Stimulated activated CD4-positive, alpha-beta T cell treated with anti-CD3 and anti-CD28 coated beads, Interleukin-4, amount 100 ng/mL, for 4 hours (primary cell): ENCODE data around the gene HOTAIR.

Experiments
- DNase-seq, 2 experiments: peaks; one replicate each; pipeline ENCODE4 v3.0.0-alpha.2; 2020

The HOTAIR gene

DNA sequence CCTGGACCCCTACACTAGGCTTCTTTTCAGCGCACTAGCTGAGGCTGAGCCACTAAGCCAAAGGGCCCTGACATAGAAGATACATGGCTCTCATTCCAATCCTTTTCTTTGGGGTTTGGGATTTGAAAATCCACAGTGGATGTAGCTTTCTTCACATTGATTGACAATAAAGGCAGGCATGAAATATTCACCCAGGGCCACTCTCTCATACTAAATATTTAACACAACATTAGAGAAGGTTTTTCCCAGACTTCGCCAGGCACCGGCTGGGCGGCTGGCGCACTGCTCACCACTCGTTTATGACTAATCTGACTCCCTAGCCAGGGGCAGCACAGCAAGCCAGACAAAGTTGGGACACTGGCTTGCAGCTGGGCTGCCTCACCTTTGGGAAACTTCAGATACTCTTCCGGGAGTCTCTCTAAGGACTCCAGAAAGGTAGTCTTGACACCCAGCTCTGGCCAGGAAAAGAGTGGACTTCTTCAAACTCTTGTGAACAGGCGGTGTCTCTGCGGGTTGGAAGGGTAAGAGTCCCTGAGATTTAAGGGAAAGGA is 2.5 kb downstream of the HOTAIR start:
- no peak for DNase-seq

DNA sequence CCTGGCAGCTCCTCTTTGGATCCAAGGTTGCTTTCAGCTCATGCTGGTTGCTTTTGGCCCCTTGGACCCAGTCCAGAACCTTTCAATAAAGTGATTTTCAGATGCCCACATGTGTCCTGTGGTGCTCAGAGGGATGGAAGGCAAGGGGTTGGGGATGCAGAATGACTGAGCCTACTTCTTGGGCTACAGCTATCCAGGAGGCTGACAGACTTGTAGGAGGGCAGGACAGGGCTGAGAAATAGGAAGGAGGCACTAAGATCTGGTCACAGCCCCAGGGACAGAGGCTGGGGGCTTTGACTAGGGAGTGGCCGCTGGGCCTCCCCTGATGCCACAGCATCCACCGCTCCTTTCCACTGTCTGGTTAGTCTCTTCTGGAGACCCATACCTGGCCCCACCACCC is 3.1 kb downstream of the HOTAIR start:
- DNase-seq: no peak

DNA sequence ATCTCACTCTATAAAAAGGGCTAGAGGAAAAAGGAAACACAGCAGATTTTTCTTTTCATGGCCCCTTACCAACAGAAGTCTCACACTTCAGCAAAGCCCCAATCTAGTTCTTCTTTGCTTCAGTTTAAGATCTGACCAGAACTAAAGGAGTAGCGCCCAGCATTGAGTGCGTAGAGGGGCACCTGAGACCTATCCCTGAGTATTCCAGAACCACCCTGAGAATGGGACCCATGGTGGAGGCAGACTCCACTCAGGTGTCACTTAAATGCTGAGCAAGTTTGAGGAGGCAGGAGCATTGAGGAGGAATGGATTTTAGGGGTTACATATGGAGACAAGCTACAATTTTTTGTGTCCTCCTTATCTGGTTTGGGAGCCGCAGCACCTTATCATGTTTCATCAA is 3.6 kb downstream of the HOTAIR start:
- no peak for DNase-seq

DNA sequence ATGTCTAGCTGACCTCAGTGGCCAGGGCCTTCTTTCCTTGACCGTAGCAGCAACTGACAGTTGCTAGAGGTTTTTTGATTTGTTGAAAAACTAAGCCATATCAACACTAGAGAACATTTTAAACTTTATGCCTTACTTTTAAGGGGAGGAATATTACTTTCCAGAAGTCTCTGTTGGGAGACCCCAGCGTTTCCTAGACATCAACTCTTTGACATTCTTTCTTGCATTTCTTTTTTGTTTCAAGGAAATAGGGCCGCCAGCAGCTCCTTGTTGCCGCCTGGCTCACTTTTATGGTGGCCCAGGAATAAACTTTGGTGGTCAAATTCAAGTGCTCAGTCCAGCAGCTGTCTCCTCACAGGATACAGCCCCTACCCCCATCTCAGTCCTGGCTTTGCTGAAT is 4.3 kb downstream of the HOTAIR start:
- no peak for DNase-seq

DNA sequence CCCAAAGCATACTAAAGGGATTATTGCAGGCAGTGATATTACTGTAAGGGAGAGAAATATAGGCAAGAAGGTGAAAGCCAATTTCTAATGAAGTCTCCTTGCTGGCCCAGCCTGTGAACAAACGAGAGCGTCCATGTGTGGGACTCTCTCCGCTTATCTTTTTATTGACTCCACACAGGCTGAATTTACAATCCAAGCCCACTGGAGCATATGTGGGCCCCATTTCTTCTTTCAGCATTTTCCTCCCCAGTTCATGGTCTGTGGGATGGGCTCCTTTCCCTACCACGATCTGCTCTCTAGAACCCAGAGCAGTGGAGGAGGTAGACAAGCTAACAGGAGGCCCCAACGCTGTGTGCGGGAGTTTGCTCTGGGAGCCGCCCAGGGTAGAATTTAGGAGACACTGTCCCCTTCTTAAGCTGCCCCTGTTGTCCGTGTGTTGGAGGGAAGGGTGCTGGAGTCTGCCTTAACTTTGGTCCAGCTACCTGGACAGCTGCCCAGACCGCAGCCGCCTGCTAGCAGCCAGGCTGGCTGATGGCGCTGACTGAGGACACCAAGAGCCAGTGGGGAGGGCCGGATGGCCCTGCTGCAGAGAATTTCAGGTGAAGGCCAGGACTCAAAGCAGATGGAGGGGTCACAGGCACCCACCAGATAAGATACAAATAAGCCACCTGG is 5.0 kb downstream of the HOTAIR start:
- DNase-seq: no peak

DNA sequence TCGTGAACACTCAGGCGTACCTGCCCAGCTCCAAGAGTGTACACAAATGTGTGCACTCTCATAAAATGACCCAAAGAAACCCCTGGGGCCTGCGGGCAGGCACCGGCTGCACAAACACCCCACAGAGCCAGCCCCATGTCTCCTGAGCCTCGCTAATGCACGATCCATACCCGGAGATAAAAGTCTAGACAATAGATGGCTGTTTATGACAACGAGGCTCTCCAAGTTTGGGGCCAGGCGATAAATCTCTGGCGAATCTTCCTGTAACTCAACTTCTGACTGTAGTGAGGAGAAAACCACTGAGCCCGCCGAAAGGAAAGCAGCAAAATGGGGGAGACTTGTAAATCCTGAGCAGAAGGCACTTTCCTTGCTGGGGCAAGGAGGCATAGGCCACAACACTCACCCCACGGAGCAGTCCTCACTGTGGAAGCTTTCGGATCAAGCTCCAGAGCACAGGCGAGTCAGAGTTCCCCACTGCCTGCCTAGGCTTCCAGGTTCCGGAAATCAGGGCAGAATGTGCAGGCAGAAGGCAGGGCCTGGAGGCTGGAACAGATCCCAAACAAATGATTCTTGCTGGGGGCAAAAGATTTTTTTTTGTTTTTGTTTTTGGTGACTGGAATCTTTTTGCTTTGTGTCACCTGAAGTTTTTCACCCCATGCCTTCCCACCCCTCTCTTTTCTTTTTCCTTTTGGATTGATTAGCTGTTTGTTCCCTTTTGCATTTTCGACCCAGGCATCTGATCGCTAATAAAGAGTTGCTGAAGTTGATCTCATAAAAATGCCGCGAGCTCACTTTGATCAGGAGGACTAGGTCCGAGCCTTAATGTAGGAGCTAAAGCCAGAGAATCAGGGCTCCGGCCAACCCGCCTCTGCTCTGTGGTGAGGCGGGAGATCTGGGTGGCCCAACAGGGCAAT is 6.3 kb downstream of the HOTAIR start:
- DNase-seq: no peak

DNA sequence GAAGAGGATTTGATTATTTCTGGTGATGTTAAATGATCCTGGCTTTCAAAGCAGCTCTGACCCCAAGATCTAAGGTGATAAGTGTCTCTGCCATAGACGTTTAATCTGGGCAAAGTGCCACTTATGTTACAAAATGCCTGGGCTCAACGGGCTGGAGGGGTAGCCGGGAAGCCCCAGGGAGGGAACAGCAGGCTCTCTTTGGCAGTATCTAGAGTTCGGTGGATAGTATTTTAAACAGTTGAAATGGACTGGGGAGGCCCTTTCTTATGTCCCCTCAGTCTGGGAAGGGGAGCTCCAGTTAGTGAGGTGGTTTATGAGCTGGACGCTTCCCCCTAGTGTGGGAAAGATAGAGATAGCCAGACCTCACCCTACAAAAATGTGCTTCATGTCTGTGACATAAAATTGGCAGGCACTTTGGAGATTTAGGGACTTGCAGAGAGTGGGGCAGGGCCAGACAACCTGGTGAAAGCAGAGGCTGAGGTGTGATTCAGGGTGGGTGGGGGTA is 7.3 kb downstream of the HOTAIR start:
- DNase-seq: no peak

DNA sequence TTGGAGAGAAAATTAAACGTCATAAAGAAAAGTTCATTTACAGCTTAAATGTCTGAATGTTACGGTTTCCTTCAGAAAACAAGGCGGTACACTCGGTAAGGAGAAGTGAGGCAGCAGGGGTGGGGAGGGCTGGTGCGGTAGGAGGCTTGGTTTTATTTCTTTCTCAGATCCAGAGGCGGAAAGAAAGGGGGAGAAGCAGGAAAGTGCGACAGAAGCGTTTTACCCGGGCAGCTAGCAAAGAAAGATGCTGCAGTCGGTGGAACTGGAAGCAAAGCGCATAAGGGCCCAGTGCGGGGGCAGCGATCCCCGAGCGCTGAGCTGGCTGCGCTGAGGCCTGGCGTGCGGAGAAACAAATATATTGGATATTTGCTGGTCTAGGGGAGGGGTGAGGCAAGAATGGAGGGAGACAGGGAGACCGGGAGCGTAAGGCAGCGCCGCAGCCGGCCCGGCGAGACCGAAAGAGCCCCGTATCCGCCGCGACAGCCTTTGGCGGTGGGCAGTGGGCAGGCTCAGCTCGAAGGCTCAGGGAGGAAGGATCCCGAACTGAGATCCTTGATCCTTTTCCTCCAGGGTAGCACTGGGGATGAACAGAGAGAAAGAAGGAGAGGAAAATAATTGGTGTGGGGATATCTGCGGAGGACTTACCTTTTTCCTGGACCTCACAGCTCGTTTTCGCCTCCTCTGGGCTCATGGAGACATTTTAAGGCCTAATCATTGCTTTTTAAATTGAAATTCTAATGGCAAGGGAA is 8.2 kb downstream of the HOTAIR start:
- DNase-seq: no peak

DNA sequence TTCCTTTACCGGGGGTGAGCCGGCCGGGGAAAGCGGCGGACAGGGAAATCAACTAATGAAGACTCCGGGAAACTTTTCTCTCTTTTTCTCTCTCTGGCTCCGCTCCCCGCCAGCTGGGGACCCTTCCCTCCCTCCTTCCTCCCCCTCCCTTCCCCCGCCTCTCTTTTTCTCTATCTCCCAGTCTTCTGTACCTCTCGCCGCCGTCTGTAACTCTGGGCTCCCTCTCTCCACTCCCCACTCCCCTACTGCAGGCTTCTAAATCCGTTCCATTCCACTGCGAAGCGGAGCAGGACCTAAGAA is 8.7 kb downstream of the HOTAIR start:
- no peak for DNase-seq

DNA sequence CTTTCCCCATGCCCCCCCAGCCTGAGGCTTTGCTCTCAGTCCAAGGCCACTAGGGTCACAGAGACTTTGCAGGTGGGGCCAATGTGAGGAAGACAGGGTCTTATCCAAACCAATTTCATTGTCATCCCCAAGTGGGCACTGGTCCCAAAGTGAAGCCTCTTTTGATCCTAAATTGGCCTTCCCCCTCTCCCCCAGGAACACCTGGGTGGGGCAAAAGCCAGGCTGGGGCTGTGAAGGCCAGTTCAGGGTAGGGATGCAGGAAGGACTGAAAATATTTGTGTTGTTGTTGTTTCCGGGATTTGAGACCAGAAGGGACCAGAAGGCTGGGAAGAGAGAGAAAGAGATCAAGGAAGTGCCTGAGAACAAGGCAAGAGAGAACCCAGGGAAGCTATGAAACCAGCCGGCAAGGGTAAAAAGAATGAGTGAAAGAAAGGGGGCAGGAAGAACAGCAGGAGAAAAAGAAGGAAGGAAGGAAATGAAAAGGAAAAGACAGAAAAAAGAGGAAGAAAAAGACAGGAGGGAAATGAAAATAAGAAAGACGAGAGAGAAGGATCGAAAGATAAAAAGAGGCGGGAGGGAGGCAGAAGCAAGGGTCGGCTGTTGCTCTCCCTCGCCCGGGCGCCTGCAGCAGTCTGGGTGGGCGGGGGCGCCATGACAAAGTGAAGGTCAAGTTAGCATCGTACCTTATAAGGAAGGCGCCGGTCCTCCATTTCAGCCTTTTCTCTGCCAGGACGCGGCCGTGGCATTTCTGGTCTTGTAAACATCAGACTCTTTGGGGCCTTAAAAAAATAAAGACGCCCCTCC is 9.3 kb downstream of the HOTAIR start:
- DNase-seq: no peak

DNA sequence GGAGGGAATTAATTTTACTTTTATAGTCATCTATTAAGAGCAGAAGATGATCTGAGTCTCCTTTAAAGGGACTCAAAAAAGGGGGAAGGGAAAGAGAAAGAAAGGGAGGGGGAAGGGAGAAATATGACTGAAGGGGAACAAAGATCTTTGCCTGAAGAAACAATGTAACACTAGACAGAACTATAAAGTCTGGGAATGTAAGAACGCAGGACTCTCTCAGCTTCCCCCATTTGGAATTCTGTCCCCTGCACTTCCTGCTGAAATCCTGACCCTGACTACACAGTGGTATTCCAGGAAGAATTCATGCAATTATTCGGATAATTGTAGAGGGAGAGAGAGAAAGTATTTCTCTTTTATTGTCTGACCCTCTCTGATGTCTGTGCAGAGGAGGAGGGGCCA is 10.4 kb downstream of the HOTAIR start:
- DNase-seq: no peak

DNA sequence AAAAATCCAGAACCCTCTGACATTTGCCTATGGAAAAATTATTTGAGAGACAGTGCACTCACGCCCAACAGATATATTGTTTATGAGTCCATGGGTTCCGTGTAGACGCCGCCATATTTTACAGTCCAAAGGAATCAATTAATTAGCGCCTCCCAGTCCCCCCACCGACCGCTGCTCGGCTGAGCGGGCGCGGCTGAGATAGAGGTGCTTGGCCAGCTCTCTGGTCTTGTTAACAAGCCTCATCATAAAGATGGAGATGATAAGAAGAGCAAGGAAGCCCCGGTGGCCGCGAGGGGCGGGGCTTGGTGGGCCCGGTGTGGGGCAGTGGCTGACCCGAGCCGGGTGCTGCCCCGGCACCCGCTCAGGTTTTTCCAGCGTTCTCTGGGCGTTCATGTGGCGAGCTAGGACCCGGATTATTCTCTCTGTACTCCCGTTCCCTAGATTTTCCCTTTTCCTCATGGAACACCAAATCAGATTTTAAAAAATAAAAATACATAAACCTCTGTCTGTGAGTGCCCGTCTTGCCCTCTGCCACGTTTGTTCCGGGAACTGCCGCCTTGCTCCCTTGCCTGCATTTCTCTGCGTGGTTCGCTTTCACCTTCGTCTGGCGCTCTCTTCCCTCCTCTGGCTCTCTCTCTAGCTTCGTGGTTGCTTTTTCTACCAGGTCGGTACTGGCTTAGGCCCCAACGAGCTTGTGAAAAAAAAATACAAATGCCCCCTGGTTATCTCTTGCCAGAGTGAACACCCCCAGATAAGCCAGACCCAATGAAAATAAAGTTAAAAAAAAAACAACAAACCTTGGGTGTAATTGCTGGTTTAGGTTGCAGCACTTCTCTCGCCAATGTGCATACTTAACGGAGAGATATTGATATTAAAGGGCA is 11.1 kb downstream of the HOTAIR start:
- DNase-seq: no peak

DNA sequence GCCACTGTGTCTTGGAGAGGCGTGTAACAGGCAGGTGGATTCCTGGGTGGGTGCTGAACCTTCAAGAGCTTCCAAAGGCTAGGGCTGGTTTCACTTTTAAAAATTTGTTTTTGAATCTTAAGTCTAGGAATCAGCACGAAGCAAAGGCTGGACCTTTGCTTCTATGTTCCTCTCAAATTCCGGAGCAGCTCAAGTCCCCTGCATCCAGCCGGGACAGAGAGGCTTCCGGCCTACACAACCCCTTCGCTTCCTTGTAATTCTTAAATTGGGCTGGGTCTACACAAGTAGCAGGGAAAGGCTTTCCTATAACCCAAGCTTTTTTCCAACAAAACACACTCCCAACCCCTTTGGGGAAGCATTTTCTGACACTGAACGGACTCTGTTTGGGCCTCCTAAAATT is 11.7 kb downstream of the HOTAIR start:
- DNase-seq: no peak

DNA sequence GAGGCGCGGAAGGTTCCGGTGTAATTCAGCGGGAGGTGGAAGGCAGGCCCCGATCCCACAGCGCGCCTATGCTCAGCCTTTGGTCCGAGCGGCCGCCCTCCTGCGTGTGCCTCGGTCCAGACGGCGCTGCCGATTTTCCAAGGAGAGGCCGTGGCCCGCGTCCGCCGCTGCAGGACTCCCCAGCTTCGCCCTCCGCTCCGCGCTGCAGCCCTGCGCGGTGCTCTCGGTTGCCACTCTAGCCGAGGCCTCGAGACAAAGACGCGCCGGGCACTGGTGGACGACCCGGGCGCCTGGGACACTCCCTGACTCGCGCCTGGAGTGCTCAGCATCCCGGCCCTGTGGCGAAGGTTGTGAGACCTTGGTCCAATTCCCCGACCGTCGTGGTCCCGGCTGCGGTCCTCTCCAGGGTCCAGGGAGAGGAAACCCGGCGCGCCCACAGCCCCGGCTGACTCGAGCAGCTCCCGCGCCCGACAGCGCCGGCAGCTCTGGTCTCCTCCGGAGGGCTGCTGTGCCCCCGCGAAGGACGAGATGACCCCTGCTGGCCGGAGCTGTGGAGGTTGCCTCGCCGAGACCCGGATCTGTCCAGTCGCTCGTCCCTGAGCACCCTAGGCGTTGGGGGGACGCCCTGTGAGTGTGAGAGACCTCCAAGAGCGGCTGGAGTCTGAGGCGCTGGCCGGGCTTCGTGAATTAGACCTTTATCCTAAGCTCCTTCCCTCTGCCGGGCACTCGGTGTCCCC is 13.6 kb downstream of the HOTAIR start:
- DNase-seq: no peak

DNA sequence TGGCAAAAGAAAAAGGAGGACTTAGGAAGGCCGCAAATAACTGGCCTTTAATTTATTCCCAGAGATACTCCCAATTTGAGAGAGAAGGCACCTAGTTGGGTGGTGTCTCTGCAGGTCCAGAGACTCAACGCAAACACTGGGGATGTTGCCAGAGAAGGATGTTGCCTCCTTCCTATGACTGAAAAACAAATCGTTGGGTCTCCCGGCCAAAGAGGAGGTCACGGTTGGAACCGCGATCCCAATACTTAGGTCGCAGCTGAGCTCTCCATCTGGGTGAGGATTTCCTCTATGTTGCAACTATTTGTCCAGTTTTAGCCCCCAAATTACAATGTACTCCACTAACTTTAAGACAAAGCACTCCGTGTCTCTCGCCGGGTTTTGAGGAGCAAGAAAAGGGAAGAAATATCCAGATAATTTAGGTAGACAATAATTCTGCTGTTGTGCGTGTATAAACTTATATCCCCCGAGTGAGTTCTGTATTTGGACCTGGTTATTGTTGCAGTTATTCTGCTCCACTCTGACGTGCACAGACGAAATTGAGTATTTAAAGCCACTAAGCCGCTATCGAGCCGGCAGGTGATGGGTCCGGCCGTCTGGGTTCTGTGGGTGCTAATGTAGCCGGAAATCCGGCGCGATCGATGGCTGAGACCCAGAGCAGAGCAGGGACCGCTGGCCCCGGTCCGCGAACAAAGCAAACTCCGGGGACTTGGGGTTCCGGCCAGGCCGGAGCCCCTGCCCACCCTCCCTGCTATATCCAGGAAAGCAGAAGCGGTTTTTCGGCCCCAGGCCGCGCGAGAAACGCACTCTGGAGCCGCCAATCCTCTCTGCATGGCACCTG is 14.3 kb downstream of the HOTAIR start:
- no peak for DNase-seq

DNA sequence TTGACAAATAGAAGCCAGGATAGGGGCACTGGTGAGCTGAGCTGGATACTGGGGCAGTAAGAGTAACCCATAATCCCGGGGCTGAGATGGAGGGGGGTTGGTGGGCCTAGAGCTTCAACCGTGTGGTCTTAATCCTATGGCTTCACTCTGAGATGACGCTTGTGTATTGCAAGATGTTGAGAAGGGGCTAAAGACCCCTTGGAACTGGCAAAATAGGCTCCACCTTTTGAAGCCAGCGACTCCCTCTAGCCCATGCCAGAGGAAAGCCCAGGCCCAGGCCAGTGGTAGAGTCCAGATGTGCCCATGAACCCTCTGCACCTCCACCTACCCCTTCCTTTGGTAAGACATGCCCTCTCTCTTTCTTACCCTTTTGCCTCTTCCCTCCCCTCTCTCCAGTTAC is 15.4 kb downstream of the HOTAIR start:
- no peak for DNase-seq

DNA sequence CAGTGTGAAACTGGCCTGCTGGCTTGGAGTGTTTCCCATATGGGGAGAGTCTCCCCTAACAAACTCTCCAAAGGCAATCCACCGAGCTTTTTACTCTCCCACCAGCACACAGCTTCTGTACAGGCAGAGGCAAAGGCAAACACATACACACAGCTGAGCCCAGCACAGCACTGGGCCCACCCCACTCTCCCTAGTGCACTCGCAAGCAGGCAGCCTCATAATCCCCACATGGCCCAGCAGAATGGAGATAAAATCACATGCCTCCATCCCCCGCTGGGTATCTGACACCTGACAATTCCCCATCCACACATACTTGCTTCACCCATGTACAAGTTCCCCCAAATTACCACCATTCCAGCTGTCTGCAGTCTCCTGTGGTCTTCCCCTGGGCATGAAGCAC is 16.6 kb downstream of the HOTAIR start:
- no peak for DNase-seq

DNA sequence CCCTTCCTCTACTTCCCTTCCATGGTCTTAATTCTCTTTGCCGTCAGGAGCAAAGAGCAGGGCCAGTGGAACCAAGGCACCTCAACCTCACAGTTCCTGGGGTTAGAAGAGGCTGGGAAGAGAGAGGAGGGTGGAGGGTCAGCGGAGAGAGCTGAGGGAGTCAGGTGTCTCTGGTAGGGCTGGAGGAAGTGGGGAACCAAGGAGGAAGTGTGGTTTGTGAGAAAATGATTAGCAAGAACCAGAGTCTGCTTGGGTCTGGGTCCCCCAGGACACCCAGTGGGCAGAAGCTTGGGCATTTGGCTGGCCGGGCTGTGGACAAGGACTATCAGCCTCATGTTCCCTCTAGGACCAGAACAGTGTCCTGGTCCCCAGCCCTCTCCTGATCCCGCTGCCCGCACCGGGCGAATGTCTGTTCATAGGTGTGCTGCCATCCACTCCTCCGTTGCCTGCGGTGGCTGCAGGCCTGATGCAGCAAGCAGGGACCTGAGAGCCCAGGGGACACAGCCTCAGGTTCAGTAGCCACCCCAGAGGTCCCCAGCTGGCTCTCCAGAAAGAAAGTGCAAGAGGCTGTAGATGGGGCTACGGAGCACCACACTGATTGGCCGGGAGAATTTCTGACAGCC is 17.7 kb downstream of the HOTAIR start:
- no peak for DNase-seq

DNA sequence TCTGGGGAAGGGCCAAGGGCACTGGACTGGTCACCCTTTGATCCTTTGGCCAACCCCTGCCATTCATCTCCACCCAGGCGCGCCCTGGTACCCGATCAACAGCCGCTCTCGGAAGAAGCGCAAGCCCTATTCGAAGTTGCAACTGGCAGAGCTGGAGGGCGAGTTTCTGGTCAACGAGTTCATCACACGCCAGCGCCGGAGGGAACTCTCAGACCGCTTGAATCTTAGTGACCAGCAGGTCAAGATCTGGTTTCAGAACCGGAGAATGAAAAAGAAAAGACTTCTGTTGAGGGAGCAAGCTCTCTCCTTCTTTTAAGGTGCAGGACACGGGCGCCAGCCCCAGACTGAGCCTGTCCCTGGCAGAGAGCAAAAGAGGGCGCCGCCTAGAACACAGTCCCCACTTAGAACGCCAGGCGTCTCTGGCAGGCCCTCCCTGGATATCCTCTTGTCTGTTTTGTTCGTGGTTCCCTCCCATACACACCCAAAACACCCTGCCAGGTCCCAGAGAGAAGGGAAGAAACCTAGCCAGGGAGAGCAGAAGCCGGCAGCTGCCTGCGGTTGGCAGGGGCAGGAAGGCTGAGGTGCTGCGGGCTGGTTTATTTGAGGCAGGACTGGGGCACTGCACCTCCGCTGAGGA is 18.4 kb downstream of the HOTAIR start:
- no peak for DNase-seq
